Activated CD4-positive, CD25-positive, alpha-beta regulatory T cell treated with anti-CD3 and anti-CD28 coated beads, Interleukin-2, amount 50 U/mL, for 16 hours (primary cell): ENCODE results near the gene COL24A1.
"Not testable (repeated sequence)": the region's sequence is repeated elsewhere in the genome, so short reads cannot be mapped to it uniquely, and the experiment has no call there.

ENCODE experiments used
- DNase-seq: peaks from one replicate; pipeline ENCODE4 v3.0.0-alpha.2; 2020; ENCODE audit warnings: low read depth, low spot score

The COL24A1 gene

DNA sequence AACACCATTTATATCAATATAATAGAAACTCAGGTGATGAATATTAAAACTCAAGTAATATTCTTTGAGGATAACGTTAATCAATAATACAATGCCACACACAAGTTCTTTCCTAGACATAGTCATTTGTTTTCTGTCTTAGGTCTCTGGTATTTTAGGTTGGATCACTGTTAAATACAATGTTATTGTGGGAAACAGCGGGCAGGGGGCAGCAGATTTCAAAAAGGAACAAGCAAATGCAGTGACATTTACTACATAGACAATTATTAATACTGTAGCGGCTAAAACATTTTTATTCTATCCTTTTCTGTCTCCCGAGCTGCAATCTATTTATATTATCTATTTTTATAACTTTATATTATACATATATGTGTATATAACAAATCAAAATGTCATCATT is 261.9 kb downstream of the COL24A1 start:
- no peak for DNase-seq

DNA sequence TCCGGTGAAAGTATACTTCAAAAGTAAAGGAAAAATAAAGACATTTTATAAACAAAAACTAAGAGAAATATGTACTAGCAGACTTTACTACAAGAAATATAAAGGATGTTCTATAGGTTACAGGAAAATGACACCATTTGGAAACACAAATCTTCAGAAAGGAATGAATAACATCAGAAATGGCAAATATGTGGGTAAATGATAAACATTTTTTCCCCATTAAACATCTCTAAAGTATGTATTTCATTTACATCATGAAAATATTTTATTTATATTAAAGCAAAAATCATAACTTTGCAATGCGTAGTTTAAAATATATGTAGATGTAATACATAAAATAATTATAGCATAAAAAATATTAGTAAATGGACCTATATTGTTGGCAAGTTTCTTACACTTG is 264.2 kb downstream of the COL24A1 start:
- DNase-seq = no peak

DNA sequence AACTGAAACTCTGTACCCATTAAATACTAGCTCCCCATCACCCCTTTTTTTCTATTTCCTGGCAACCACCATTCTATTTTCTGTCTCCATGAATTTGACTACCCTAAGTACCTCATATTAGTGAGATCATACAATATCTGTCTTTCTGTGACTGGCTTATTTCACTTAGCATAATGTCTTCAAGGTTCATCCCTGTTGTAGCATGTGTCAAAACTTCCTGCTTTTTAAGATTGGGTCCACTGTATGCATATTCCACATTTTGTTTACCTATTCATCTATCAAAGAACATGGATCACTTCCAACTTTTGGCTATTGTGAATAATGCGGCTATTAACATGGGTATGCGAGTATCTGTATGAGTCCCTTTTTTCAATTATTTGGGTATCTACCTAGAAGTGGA is 266.7 kb downstream of the COL24A1 start:
- no peak for DNase-seq

DNA sequence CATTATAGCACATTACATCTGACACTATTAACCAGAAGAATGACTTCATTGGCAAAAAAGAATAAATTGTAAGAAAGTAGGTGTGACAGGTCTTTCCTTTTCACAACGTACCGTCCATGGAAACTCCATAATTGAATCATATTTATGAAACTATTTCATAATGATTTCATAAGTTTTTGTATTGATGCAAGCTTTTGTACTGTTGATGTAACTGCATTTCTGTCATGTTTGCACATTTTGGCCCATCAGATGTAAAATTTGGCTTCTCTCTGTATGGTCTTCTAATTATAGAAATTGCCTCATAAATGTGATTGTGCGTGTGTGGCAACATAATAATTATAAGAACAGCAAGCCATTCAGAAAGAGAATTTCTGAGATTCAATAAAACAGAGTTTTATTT is 267.7 kb downstream of the COL24A1 start:
- DNase-seq = no peak

DNA sequence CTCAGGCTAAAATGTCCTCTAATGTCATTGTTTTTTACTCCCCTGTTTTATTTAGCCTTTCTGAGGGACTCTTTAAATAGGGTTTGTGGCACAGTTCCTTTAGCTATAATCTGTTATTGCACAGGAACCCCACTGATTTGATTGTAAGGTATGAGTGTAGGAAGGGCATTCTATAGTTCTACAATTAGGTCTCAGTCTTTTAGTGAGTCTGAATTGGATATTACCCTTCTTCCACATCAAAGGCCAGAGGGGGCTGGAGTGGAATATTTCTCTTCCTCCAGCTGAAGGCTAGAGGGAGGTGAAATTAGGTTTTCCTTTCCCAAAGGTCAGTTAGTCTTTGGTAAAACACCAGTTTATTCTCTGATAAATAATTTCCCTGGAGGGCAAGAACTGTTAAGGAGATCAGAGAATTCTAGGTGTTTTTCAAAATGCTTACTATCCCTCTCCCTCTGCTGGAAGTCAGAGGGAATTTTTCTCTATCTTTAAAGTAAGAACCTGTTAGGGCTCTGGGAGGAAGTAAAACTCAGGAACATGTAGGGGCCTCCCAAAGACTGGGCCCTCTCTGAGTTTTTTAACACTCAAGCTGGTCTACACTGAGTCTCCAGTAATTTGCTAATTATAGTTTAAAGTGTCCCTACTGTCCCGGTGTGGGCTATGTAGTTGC is 272.1 kb downstream of the COL24A1 start:
- no peak for DNase-seq

DNA sequence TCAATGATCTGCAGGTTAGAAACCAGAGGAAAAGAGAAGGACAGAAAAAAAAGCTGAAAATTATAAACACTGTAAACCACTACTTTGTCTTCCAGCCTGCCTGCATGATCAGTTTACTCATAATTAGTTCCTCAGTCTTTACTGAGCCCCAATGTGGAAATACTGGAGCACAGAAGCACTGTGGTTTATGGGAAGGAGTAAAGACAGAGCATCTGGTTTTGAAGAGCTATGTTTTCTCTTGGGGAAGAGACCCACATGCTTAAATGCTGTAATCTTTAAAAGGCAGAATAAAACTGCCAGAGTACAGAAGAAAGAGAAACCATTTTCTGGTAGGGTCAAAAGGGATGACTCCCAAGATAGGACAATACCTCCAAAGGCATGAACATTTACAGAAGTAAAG is 289.4 kb downstream of the COL24A1 start:
- DNase-seq = no peak

DNA sequence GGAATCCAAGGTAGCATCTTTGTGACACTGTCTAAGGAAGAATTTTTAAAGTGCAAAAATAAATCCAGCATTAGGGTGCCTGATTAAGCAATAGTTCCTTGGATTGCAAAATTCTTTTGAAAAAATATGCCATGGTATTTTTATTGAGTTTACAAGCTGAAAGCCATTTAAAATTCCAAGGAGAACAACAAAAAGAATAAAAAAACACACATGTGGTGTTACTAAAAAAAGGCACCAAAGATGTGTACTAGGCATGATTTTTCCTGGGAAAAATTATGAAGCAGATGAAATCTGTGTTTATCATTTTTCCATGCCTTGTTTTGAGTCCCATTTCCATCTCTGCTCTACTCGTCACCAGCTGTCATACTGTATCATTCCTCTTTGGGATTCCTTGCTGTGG is 291.4 kb downstream of the COL24A1 start:
- no peak for DNase-seq

DNA sequence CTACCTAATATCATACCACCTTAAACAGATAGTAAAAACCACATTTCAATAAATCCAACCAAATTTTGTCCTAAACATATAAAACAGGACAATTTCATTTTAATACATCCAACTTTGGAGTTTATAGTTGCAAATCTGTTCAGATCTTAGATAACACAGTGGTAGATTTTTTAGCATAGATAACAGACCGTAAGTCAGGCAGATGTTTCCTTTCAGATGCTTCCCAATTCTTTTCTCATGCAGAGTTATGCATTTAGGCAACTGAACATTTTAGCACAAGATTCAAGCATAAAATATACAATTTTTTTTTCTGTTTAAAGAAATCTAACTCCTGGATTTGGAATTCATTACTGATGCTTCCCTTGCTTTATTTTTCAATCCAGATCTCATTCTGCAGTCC is 291.8 kb downstream of the COL24A1 start:
- DNase-seq = no peak

DNA sequence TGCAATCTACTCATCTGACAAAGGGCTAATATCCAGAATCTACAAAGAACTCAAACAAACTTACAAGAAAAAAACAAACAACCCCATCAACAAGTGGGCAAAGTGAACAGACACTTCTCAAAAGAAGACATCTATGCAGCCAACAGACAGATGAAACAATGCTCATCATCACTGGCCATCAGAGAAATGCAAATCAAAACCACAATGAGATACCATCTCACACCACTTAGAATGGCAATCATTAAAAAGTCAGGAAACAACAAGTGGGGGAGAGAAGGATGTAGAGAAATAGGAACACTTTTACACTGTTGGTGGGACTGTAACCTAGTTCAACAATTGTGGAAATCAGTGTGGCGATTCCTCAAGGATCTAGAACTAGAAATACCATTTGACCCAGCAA is 292.9 kb downstream of the COL24A1 start:
- DNase-seq = not testable (repeated sequence)

DNA sequence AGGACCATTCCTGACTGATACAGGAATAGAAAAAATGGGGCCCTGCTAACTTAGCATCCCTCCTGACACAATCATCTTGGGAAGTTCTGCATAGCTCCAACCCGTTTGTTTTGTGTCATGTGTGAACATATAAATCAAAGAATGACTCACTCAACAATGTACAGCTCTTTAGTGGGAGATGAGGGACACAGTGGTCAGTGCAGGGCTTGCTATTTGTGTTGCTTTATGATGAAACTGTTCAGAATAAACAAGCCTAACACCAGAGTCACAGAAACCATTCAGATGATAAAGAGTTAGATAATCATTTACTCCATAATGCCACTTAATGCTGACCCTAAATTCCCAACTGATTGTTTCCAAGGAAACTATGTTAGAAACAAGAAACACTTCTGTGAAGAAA is 294.1 kb downstream of the COL24A1 start:
- no peak for DNase-seq

DNA sequence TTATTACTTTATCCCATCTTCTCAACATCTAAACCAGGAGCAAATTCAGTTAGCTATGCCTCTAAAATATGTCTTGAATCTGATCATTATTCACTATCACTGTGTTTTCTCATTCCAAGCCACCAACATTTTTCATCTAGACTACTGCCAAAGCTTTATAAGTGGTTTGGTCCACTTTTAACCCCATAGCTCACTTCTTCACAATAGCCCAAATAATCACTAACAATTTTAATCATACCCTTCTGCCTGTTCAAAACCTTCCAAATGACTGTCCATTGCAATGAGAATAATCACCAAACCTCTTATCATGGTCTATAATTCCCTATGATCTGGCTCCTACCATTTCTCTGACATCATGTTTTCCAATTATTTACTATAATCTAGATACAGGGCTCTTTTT is 298.6 kb downstream of the COL24A1 start:
- no peak for DNase-seq

DNA sequence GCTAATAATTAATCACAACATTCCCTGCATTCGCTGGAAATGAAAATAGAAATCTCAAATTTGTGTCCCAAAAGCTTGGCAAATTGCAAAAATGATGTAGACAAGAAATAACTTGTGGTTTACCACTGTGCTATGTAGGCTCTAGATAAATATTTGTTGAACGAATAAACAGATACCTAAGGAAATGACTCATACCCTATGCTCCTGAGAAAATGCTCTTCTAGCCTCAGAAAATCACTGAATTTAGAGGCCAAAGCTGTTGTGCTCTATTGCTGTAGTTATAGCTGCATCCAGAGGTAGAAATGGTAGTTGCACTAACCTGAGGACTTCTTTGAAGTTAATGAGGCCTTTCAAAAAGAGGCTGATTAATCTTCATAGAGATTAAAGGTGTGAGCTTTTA is 306.3 kb downstream of the COL24A1 start:
- DNase-seq = no peak

DNA sequence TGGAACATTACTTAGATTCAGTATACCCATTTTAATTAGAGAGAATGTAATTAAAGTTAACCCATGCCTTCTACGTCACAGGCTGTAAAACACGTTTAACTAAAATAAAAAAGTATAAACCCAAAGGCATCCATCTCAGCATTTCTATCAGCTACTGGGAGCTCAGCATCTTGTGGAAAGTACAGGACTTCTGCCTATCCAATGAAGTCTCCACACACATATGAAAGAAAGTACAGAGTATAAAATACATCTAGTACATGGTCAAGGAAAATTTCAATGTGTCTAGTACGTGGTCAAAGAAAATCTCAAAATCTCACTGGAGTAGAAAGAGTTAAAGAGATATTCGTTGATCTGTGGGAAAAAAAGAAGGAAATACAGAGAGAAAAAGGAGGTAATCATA is 306.9 kb downstream of the COL24A1 start:
- no peak for DNase-seq

DNA sequence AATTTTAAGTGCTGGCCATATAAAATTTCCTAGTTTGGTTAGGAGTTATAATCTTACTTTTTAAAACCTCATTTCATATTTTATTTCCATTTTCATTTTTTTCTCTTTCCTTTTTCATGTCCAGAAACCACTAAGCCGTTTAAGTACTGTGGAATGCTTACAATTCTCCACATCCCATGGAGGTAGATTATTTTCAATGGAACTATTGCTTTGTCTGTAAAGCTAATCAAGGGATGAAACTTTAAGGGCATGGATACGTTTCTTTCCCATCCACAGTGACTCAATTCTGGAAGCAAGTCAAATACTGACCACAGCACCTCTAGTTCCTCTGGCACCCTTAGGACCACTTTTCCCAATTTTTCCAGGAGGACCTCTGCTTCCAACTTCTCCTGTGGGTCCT is 309.2 kb downstream of the COL24A1 start:
- no peak for DNase-seq

DNA sequence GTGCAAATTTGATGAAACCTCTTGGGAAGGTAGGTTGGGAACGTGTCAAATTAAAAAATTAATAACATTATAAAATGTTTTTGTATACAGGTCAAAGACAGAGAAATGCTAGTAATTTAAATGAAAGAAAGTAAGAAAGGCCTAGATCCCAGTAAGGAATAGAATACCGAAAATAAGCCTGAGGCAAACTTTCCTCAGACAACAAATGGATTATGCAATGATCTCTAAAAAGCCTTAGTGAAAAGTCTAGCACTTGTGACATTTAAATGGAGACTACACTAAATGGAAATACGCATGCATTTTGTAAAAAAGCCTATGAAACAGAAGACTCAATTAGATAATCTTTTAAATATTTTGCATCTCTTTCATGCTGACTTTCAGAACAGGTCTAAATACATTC is 309.9 kb downstream of the COL24A1 start:
- DNase-seq = no peak

DNA sequence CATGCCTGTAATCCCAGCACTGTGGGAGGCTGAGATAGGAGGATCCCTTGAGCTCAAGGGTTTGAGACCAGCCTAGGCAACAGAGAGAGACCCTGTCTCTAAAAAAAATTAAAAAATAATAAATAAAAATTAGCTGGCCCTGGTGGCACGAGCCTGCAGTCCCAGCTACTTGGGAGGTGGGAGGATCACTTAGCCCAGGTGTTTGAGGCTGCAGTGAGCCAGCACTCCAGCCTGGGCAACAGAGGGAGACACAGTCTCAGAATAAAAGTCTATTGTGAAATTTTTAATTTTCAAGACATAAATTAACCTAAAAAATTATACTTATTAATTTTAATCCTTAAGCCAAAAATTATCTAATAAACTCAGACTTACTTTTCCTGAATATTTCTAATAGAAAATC is 317.1 kb downstream of the COL24A1 start:
- DNase-seq = no peak

DNA sequence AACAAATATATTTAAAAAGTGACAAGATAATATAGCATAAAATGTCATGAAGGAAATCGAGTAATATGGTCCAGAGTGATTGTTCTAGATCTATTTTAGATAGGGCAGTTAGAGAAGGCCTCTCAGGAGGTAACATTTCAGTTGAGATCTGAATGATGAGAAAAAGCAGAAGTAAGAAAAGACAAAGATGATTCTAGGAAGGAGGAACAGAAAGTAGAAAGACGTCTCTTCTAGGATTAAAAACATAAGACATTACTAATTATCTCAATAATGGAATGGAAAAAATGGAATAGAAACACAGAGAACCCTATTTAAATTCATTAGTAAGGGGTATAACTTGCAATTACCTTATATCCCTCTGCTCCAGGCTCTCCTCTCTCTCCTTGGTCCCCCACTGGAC is 318.3 kb downstream of the COL24A1 start:
- no peak for DNase-seq

DNA sequence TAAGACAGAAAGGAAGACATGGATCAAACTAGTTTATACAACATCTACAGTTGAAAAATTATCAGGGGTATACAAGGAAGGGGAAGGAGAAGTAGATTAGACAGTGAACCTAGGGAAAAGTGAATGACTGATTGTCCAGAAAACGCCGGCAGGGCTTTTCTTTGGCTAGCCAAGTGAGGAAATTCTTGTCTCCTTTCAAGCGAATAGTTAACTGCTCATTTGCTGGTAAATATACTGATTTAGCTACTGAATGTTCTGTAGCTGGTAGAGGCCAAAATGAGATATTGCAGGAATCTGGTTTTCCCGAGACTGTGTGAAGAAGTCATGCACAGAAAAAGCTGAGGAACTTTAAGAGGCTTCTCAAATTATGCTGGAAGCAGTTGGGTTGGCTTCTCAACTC is 319.8 kb downstream of the COL24A1 start:
- DNase-seq = no peak

DNA sequence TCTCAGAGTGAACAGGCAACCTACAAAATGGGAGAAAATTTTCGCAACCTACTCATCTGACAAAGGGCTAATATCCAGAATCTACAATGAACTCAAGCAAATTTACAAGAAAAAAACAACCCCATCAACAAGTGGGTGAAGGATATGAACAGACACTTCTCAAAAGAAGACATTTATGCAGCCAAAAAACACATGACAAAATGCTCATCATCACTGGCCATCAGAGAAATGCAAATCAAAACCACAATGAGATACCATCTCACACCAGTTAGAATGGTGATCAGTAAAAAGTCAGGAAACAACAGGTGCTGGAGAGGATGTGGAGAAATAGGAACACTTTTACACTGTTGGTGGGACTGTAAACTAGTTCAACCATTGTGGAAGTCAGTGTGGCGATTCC is 323.4 kb downstream of the COL24A1 start:
- not testable (repeated sequence) for DNase-seq

DNA sequence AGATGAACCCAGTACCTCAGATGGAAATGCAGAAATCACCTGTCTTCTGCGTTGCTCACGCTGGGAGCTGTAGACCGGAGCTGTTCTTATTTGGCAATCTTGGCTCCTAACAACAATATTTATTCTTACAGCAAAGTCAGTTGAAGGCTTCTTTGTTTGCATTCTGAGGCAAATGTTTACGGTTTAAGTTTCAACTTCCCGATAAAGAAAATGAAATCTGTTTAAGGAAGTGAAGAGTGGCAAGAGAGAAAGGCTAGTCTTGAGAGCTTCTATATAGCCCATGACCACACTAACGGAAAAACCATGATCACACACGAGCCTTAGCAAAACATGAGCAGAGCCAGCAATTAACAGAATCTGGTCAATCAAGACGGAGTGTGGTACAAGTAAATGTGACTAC is 325.7 kb downstream of the COL24A1 start:
- no peak for DNase-seq

DNA sequence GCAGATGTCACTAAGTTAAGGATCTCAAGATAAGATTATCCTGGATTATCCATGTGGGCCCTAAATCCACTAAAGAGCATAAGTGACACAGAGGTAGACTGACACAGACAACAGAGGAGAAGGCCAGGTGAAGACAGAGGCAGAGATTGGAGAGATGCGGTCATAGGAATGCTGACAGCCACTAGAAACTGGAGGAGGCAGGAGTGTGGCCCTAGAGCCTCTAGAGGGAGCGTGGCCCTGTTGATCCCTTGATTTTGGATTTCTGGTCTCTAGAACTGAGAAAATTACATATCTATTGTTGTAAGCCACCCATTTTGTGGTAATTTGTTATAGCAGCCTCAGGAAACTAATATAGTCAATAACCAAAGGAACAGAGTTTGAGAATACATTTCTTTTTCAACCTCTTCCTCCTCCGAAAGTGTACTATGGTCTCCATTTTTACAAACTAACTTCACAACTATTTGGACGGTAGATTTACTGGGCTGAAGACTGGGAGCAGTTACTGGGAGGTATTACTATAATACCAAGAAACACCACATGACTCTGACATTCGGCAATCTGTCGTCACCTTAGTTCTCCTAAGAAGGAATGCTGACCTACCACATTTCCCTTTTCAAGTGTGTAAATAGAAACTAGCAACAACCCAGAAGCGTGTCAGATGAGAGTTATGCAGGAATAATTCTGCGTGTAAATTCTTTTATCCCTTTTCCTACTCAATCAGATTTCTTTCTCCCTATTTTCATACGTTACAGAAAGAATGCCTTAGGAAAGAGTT is 332.3 kb downstream of the COL24A1 start:
- no peak for DNase-seq

DNA sequence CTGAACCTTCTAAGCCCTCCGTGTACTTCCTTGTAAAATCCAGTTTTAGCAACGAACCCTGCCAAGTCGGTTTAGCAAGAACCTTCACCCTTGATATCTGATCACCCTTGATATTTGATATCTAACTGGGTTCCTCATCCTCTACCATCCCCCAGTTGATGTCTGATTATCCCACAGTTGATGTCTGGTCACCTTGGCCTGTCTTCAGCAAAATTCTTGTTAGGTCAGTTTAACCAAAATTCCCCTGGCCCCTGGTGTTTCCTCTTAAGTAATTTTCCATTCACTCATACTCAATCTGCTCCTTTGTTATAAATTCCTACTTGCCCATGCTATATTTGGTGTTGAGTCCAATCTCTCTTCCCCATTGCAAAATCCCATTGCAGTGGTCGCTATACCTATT is 333.9 kb downstream of the COL24A1 start:
- DNase-seq = no peak

DNA sequence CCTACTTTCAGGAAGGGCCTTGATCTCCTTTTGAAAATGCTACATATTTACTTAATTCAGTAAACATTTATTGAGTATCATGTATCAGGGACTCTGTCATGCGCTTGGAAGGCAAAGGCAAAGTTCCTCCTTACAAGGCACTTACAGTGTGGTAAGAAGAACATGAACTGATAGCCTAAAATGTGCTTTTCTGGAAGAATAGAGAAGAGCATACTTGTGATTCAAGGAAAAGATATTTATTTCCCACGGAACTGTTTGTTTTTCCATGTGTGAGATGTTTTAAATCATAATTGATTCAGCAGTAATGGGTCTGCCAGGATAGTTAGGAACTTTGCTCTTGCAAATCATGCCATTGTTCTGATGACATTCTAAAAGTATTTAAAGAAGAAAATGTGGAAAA is 338.2 kb downstream of the COL24A1 start:
- no peak for DNase-seq

DNA sequence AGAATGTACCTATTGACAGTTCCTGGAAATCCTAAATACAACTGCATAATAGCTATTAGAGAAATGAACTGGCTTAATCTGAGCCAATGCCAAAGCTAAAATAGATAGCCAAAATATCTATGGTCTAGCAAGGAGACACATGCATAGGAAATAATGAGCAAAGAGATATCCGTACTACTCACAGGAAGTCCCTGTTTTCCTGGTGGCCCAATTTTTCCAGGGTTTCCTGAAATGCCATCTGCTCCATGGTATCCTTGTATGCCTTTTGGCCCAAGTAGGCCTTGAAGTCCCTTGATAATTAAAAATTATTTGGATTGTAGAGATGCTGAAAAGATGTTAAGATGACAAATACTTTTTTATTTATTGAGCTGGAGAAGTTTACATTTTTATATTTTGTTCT is 340.0 kb downstream of the COL24A1 start:
- DNase-seq = no peak
